ENCODE results near the gene SFI1.
"Not testable (repeated sequence)": the region's sequence is repeated elsewhere in the genome, so short reads cannot be mapped to it uniquely, and the experiment has no call there.

SFI1 gene

DNA sequence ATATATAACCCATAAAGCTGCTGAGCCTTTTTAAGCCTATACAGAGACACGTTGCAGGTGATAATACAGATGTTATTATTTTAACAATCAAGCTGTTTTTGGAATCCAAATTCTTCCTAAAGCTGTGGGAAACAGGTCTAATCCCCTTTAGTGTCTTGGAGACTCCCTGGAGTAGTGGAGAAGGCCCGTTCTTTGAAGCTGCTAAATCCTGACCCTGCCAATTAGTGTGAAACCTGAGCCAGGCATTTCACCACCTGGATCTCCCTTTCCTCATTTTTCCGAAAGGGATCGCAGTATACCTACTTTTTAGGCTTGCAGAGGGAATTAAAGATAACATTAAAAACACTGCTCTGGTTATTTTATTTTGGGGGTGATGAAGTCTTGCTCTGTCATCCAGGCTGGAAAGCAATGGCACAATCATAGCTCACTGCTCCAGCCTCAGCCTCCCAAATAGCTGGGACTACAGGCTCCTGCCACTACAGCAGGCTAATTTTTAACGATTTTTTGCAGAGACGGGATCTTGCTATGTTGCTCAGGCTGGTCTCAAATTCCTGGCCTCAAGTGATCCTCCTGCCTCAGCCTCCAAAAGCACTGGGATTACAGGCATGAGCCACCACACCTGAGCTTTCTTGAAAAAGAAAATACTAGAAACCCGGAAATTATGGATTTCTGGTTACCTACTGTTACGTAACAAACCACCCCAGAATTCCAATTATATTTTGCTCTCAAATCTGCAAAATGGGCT lies 4.9 kb upstream of the SFI1 start:
- WGBS, 2 experiments, result 55 to 56% methylated on average over 7 to 8 of the region's 8 CpGs
- no peaks in the 10 kb centered on the region for H3K27me3 ChIP-seq (ENCODE audit: control insufficient read depth, insufficient read depth, low read length, poor library complexity, severe bottlenecking)
- peaks cover 8% of the 10 kb centered on the region for H3K4me1 ChIP-seq (ENCODE audit: control insufficient read depth, insufficient read depth, low read length)
- H3K27ac ChIP-seq (ENCODE audit: insufficient read depth, low read depth, low read length, poor library complexity, severe bottlenecking), result peak overlapping the region; percentile 79
- no peaks in the 10 kb centered on the region for H3K9me3 ChIP-seq (ENCODE audit: control insufficient read depth, low read length)
- H3K4me3 ChIP-seq (ENCODE audit: insufficient read depth, low read depth, low read length), result peak overlapping the region; percentile 65
- H3K36me3 ChIP-seq (ENCODE audit: control insufficient read depth, insufficient read depth, low read length), result peaks cover 8% of the 10 kb centered on the region

DNA sequence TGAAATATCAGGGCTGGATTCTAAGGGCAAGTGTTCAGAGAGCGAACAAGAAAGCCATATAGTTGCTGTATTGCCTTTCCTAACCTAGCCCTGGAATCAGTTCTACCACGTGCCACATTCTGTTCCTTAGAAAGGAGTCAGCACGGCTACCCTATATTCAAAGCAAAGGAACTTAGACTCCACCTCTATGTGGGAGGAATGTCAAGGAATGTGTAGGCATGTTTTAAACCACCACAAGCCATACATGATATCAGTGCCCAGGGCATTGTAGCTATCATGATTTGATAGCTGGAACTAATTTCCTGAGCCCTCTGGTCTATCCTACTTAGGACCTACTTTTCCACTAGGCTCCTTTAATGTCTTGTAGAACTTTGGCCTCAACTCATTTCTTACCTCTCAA lies 4.2 kb upstream of the SFI1 start:
- Histone ChIP-seq H3K36me3 (ENCODE audit: control insufficient read depth, insufficient read depth, low read length) (peaks cover 5% of the 10 kb centered on the region), H3K9me3 (ENCODE audit: control insufficient read depth, low read length) (no peaks in the 10 kb centered on the region), H3K27me3 (ENCODE audit: control insufficient read depth, insufficient read depth, low read length, poor library complexity, severe bottlenecking) (no peaks in the 10 kb centered on the region), H3K4me3 (ENCODE audit: insufficient read depth, low read depth, low read length) (no peak overlapping the region), H3K4me1 (ENCODE audit: control insufficient read depth, insufficient read depth, low read length) (peaks cover 8% of the 10 kb centered on the region), H3K27ac (ENCODE audit: insufficient read depth, low read depth, low read length, poor library complexity, severe bottlenecking) (no peak overlapping the region)
- WGBS, 2 experiments, result 85 to 89% methylated on average over 3 of the region's 3 CpGs

DNA sequence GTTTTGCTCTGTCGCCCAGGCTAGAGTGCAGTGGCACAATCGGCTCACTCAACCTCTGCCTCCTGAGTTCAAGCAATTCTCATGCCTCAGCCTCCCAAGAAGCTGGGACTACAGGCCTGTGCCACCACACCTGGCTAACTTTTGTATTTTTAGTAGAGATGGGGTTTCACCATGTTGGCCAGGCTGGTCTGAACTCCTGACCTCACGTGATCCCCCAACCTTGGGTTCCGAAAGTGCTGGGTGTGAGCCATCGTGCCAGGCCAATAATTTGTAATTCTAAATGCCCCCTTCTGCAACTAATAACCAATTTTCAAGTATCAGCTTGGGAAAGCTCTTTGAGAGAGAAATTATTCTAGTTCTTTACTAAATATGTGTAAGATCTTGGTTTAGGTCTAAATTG lies 3.0 kb upstream of the SFI1 start:
- not testable (repeated sequence) for H3K9me3 ChIP-seq (ENCODE audit: control insufficient read depth, low read length); H3K36me3 ChIP-seq (ENCODE audit: control insufficient read depth, insufficient read depth, low read length); H3K27me3 ChIP-seq (ENCODE audit: control insufficient read depth, insufficient read depth, low read length, poor library complexity, severe bottlenecking); H3K4me1 ChIP-seq (ENCODE audit: control insufficient read depth, insufficient read depth, low read length); H3K27ac ChIP-seq (ENCODE audit: insufficient read depth, low read depth, low read length, poor library complexity, severe bottlenecking); H3K4me3 ChIP-seq (ENCODE audit: insufficient read depth, low read depth, low read length)
- WGBS, 2 experiments, result 97 to 98% methylated on average over 5 of the region's 5 CpGs

DNA sequence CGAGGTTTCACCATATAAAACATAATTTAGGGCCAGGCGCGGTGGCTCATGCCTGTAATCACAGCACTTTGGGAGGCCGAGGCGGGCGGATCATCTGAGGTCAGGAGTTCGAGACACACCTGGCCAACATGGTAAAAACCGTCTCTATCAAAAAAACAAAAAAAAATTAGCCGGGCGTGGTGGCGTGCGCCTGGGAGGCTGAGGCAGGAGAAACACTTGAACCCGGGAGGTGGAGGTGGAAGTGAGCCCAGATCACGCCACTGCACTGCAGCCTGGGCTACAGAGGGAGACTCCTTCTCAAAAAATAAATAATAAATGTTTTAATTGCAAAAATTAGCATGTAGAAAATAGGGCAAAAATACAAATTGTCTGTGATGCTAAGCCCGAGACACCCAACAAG lies 993 bp upstream of the SFI1 start:
- Histone ChIP-seq H3K4me1 (ENCODE audit: control insufficient read depth, insufficient read depth, low read length) (peaks cover 8% of the 10 kb centered on the region), H3K4me3 (ENCODE audit: insufficient read depth, low read depth, low read length) (peak overlapping the region; percentile 92), H3K9me3 (ENCODE audit: control insufficient read depth, low read length) (no peaks in the 10 kb centered on the region), H3K27me3 (ENCODE audit: control insufficient read depth, insufficient read depth, low read length, poor library complexity, severe bottlenecking) (no peaks in the 10 kb centered on the region), H3K36me3 (ENCODE audit: control insufficient read depth, insufficient read depth, low read length) (no peaks in the 10 kb centered on the region), H3K27ac (ENCODE audit: insufficient read depth, low read depth, low read length, poor library complexity, severe bottlenecking) (no peak overlapping the region)
- WGBS, 2 experiments, result 90 to 93% methylated on average over 15 of the region's 15 CpGs

DNA sequence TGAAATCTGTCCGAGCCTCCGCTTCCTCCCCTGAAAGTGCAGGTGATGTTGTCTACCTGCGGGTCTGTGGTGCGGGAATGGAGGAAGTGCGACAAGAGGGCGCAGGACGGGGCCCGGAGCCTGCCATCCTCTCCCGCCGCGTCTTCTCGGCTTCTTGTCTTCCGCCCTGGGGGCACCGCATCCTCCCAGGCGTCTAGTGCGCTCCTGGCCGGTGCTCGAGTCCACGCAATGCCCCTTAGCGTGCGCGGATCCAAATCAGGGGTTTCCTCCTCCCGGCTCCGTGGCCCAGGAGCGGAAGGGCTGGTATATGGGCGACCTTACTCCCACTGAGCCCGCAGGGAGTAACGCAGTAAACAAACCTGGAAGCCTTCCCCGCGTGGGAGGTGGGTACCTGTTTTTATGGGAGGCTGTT lies 405 bp downstream of the SFI1 start:
- Histone ChIP-seq H3K27me3 (ENCODE audit: control insufficient read depth, insufficient read depth, low read length, poor library complexity, severe bottlenecking) (no peaks in the 10 kb centered on the region), H3K4me3 (ENCODE audit: insufficient read depth, low read depth, low read length) (peak overlapping the region; percentile 92), H3K9me3 (ENCODE audit: control insufficient read depth, low read length) (no peaks in the 10 kb centered on the region), H3K36me3 (ENCODE audit: control insufficient read depth, insufficient read depth, low read length) (no peaks in the 10 kb centered on the region), H3K27ac (ENCODE audit: insufficient read depth, low read depth, low read length, poor library complexity, severe bottlenecking) (no peak overlapping the region), H3K4me1 (ENCODE audit: control insufficient read depth, insufficient read depth, low read length) (peaks cover 4% of the 10 kb centered on the region)
- 3 to 5% methylated on average over 30 of the region's 30 CpGs for WGBS, 2 experiments

DNA sequence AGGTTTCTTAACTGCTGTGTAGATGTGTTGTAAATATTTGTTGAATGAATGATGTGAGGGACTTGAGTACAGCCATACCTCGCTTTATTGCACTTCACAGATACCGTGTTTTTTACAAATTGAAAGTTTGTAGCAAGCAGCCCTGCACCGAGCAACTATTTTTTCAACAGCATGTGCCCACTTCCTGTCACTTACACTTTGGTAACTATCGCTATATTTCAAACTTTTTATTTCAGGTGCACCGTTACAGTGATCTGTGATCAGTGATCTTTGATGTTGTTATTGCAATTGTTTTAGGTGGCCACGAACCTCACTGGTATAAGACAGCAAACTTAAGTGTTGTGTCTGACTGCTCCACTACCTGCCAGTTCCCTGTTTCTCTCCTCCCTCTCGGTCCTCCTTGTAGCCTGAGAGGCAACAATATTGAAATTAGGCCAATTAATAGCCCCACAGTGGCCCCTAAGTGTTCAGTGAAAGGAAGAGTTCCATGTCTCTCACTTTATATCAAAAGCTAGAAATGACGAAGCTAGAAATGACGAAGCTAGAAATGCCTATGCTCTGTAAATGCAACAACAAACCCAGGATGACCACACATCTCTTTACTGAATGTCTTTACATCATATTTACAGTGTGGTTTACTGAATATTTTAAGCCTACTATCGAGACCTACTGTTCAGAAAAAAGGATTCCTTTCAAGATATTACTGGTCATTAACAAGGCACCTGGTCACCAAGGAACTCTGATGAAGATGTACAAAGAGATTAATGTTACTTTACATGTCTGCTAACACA lies 1.0 kb downstream of the SFI1 start:
- H3K27me3 ChIP-seq (ENCODE audit: control insufficient read depth, insufficient read depth, low read length, poor library complexity, severe bottlenecking), result no peaks in the 10 kb centered on the region
- H3K36me3 ChIP-seq (ENCODE audit: control insufficient read depth, insufficient read depth, low read length), result no peaks in the 10 kb centered on the region
- H3K4me1 ChIP-seq (ENCODE audit: control insufficient read depth, insufficient read depth, low read length), result no peaks in the 10 kb centered on the region
- 90 to 92% methylated on average over 10 of the region's 10 CpGs for WGBS, 2 experiments
- H3K4me3 ChIP-seq (ENCODE audit: insufficient read depth, low read depth, low read length), result peak overlapping the region; percentile 92
- no peaks in the 10 kb centered on the region for H3K9me3 ChIP-seq (ENCODE audit: control insufficient read depth, low read length)
- no peak overlapping the region for H3K27ac ChIP-seq (ENCODE audit: insufficient read depth, low read depth, low read length, poor library complexity, severe bottlenecking)

DNA sequence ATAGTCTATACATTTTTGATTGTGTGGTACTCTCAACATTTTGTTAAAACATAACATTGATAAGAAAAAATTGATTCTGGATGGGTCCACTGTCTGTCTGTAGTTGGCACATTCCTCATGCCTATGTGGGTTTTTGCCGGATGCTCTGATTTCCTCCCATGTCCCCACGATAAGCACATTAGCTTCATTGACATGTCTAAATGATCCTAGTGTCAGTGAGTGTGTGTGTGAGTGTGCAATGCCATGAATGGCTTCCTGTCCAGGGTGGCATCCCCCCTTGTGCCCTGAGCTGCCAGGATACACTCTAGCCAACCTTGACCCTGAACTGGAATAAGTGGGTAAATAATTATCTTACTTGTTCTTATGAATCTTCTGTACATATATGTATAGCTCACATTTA lies 5.4 kb downstream of the SFI1 start:
- no peaks in the 10 kb centered on the region for H3K9me3 ChIP-seq (ENCODE audit: control insufficient read depth, low read length)
- no peak overlapping the region for H3K27ac ChIP-seq (ENCODE audit: insufficient read depth, low read depth, low read length, poor library complexity, severe bottlenecking)
- 95 to 97% methylated on average over 2 of the region's 2 CpGs for WGBS, 2 experiments
- H3K27me3 ChIP-seq (ENCODE audit: control insufficient read depth, insufficient read depth, low read length, poor library complexity, severe bottlenecking), result no peaks in the 10 kb centered on the region
- H3K4me1 ChIP-seq (ENCODE audit: control insufficient read depth, insufficient read depth, low read length), result no peaks in the 10 kb centered on the region
- H3K4me3 ChIP-seq (ENCODE audit: insufficient read depth, low read depth, low read length), result no peak overlapping the region
- H3K36me3 ChIP-seq (ENCODE audit: control insufficient read depth, insufficient read depth, low read length), result no peaks in the 10 kb centered on the region

DNA sequence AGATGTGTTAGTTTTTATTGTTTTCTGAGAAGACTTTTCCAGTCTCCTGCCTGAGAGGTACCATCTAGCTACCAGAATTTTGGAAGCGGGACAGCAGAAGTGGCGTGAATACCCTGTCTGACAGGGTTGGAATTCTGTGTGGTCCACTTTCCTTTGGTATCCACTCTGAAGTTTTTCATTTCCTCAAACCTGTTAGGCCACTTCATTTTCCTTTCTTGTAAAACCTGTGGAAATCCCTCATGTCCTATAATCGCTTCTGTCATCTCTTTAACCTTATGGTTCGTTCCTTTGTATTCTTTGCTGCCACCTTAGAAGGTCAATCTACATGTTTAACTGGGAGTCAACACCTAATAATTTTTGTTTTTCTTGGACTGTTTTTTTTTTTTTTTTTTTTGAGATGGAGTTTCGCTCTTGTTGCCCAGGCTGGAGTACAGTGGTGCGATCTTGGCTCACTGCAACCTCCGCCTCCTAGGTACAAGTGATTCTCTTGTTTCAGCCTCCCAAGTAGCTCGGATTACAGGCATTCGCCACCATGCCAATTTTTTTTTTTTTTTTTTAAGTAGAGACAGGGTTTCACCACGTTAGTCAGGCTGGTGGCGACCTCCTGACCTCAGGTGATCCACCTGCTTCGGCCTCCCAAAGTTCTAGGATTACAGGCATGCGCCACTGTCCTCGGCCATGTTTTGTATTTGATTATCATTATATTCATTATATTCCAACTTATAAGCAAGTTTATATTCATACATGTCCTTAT lies 7.1 kb downstream of the SFI1 start:
- 90 to 94% methylated on average over 11 to 13 of the region's 14 CpGs for WGBS, 2 experiments
- Histone ChIP-seq H3K36me3 (ENCODE audit: control insufficient read depth, insufficient read depth, low read length) (no peaks in the 10 kb centered on the region), H3K9me3 (ENCODE audit: control insufficient read depth, low read length) (no peaks in the 10 kb centered on the region), H3K27ac (ENCODE audit: insufficient read depth, low read depth, low read length, poor library complexity, severe bottlenecking) (no peak overlapping the region), H3K27me3 (ENCODE audit: control insufficient read depth, insufficient read depth, low read length, poor library complexity, severe bottlenecking) (no peaks in the 10 kb centered on the region), H3K4me1 (ENCODE audit: control insufficient read depth, insufficient read depth, low read length) (no peaks in the 10 kb centered on the region), H3K4me3 (ENCODE audit: insufficient read depth, low read depth, low read length) (no peak overlapping the region)

DNA sequence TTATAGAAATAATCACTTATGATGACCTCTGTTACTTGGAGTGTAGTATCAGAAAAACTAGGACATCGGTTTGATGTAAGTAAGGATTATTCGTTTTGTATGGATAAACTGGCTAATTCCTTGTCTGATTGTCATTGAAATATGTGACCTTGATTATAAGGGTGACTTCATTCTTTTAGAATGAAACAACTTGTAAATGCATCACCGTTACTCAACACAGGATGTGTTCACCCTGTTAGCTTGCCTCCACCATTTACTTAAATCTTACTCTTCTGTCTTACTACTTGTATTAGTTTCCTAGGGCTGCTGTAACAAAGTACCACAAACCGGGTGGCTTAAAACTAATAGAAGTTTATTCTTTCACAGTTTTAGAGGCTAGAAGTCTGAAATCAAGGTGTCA lies 7.9 kb downstream of the SFI1 start:
- H3K36me3 ChIP-seq (ENCODE audit: control insufficient read depth, insufficient read depth, low read length), result no peaks in the 10 kb centered on the region
- H3K27ac ChIP-seq (ENCODE audit: insufficient read depth, low read depth, low read length, poor library complexity, severe bottlenecking), result no peak overlapping the region
- no peaks in the 10 kb centered on the region for H3K9me3 ChIP-seq (ENCODE audit: control insufficient read depth, low read length)
- 93% methylated on average over 4 of the region's 4 CpGs for WGBS, 2 experiments
- no peaks in the 10 kb centered on the region for H3K27me3 ChIP-seq (ENCODE audit: control insufficient read depth, insufficient read depth, low read length, poor library complexity, severe bottlenecking)
- no peaks in the 10 kb centered on the region for H3K4me1 ChIP-seq (ENCODE audit: control insufficient read depth, insufficient read depth, low read length)
- no peak overlapping the region for H3K4me3 ChIP-seq (ENCODE audit: insufficient read depth, low read depth, low read length)

DNA sequence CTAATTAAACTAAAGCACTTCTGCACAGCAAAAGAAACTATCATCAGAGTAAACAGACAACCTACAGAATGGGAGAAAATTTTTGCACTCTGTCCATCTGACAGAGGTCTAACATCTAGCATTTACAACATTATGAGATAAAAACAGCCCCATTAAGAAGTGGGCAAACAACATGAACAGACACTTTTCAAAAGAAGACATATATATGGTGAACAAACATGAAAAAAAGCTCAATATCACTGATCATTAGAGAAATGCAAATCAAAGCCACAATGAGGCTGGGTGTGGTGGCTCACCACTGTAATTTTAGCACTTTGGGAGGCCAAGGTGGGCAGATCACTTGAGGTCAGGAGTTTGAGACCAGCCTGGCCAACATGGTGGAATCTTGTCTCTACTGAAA lies 11.2 kb downstream of the SFI1 start:
- H3K36me3 ChIP-seq (ENCODE audit: control insufficient read depth, insufficient read depth, low read length); H3K4me1 ChIP-seq (ENCODE audit: control insufficient read depth, insufficient read depth, low read length); H3K27me3 ChIP-seq (ENCODE audit: control insufficient read depth, insufficient read depth, low read length, poor library complexity, severe bottlenecking); H3K9me3 ChIP-seq (ENCODE audit: control insufficient read depth, low read length); H3K27ac ChIP-seq (ENCODE audit: insufficient read depth, low read depth, low read length, poor library complexity, severe bottlenecking); H3K4me3 ChIP-seq (ENCODE audit: insufficient read depth, low read depth, low read length): not testable (repeated sequence)

All from ectodermal cell (in vitro differentiated cells).